ENCODE measurements around the gene MED6.
A peak's percentile ranks its signal among the peaks of the same experiment; 100 is the strongest.

MED6 gene, protein sequence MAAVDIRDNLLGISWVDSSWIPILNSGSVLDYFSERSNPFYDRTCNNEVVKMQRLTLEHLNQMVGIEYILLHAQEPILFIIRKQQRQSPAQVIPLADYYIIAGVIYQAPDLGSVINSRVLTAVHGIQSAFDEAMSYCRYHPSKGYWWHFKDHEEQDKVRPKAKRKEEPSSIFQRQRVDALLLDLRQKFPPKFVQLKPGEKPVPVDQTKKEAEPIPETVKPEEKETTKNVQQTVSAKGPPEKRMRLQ

DNA sequence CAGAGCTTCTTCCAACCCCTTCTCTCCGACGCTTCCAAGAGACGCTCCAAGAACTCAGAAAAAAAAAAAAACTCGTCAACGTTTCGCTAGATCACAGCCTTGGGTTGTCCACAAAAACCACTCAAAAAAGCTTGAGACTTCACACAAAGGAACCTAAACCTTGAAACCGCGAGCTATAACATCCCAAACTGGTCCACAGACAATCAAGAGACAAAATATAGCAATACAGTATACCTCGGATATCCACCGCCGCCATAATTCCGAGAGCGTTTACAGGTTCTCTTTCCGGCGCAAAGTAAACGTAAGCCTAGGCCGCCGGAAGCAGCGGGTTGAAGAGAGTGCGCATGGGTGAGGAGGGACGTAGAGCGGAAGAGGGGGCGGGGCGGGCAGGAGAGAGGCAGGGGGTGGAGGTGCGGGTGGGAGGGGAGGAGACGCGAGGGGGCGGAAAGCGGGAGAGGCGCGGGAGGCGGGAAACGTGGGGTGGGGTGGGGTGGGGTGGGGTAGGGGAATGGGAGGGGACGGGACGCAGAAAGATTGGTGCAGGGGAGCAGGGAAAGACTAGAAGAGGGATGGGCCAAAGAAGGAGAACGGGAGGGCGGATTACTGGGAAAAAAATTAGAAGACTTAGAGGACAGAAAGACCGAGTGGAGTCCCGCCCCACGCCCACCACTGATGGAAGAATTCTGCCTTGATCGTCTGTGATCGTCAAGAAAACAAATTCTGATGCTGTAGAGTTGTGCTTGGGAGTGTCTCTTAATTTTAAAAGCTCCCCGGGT, at the start of gene MED6:
Gene MED6, minus strand, starts transcription at position 274 of the 776 bp plus-strand sequence. Its CDS starts 18 bp downstream, at position 256.
- peak; percentile 89 to 90 for DNase-seq

DNA sequence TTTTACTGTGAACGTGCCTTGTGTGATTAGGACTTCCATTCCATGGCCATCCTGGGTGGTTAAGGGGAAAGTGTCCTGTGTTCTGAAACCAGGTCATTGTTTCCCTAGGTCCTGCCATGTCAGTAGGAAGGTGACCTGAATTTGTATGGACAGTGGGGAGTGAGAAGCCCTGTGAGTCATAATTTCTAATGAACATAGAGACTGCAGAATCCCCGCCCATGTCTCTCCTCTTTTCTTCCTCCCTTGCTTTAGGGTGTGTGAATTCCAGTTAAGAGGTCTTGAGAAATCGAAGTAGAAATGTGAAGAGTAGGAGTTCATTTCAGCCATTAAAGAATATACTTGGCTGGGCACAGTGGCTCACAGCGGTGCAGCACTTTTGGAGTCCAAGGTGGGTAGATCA, 49.3 kb upstream of the MED6 start:
- no peak for DNase-seq

DNA sequence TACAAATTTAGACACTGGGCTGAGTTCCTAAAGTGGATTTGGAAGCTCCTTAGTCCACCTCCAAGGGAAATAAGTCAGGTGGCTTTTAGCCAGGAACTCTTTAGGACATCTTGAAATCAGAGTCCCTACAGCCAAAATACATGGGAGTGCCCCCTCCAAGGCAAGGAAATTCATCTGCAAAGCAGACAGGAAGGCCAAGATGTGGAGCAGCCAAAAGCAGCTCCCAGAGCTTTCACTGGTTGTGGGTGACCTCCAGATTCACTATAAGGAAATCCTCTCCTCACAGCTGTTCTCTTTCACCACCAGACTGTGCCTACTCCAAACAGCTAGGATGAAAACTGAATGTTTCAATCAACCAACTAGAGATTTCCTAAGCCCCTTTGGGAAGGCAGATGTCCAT, 47.9 kb upstream of the MED6 start:
- no peak for DNase-seq

DNA sequence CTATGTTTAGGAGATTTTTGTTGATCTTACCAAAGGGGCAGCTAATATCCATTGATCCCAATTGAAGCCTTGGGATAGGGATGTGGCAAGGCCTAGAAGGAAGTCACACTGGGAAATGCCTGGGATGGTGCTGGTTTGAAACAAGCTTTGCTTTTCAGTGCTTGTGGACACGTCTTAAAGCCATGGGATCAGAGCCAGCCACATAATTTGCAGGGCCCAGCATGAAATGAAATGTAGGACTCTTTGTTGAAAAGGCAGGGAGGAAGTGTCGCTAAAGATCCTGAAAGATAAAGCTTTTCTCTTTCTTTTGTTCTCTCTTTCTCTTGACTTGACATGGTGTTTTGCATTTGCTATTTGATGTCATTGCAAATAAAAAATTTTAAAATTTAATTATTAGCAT, 46.2 kb upstream of the MED6 start:
- no peak for DNase-seq

DNA sequence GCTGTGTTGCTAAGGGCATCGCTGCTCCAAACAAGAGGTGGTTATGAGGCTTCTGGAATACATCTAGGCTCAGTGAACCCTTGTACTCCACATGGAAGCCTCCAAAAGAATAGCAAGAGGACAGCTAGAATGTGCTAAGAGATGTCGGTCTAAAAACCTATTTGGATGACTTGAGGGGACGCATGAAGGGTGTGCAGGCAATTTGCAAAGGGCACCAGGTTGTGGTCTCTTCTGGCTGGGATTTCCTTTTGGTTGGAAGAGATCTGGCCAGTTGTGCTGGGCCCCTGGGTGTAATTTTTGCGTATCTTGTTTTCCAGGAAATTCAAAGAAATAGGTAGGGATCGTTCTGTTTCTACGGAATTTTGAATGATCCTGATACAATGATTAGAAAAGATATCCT, 45.4 kb upstream of the MED6 start:
- DNase-seq: no peak

DNA sequence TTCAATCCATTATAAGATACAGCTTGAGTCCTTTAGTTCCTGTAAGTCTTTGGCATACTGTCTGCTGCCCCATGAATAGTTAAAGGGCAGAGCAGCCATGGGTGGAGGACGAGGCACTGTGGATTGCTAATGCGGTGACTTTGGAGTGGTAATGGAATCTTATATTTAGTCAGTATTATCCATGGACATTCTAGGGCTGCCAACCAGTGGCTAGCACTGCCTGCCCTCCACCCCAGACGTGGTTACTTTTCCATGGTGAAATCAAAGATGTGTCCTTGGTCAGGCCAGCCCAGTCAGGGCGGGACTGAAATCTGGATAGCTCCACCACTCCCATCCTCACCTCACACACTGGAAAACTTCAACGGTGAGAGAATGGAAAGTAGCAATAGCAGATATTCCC, 43.5 kb upstream of the MED6 start:
- DNase-seq: no peak

DNA sequence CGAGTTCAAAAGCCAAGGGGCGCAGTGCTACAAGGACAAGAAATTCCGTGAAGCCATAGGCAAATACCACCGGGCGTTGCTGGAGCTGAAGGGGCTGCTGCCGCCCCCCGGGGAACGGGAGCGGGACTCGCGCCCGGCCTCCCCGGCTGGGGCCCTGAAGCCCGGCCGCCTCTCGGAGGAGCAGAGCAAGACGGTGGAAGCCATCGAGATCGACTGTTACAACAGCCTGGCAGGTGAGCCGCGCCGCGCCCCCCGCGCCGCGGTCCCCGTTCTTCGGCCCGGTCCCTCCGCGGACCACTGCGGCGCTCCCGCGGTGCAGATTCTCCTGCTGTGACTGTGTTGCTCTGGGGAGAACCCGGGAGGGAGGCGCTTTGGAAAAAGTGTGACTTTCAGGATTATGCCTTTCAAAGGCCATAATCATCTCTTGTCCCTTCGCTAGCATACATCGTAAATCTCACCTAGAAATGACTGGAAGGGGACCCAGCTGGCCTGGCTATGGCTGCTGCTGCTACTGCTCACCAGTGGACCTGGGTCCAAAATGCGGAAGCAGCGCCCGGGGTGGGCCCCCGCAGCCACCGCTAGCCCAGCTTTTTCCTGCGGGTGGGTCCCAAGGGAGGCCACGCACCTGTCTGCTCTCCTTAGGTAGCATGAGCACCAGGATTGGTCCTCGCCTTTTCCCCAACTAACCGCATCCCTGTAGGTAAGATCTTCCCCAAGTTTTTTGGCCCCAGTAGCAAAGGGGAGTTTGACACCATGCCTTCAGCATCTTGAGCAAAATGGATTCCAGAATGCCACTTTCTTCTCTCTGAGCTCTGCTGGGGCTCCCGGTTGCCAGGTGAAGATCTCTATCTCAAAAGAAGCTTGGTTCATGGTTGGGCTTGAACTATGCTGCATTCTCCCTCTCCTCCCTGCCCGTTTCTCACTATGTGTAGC, 42.1 kb upstream of the MED6 start:
- DNase-seq: no peak

DNA sequence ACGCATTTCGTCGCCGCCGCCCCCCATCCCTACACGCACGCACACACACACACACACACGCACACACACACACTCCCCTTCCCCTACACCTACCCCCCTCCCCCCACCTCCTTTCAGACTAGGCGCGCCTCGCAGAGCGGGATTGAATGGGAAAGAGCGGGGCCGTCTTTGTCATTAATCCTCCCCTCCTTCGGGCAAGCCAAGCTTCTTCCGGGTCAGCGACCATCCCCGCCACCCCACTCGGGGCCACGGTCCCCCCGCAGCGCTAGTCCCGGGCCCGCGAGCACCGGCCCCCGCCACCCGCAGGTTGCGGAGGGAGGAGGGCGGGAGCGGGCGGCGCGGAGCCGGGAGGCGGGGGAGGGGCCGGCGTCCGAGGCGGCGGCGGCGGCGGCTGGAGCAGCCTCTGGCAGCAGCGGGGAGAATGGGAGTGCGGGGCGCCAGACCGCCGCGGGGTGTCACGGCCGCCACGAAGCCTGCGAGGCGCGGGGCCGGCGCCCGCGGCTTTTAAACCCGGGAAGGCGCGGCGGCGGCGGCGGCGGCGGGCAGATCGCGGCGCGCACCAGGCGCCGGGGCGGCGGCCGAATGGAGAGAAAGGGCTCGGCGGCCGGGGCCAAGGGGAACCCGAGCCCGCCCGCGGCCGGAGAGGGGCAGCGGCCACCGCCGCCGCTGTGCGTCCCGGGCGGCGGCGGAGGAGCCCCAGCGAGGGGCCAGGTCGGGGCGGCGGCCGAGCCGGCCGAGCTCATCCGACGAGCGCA, 41.3 kb upstream of the MED6 start, which contains the start of gene TTC9:
Gene TTC9, plus strand, starts transcription at position 369 of the 755 bp plus-strand sequence. Its CDS starts 214 bp downstream, at position 583.
- DNase-seq: no peak

DNA sequence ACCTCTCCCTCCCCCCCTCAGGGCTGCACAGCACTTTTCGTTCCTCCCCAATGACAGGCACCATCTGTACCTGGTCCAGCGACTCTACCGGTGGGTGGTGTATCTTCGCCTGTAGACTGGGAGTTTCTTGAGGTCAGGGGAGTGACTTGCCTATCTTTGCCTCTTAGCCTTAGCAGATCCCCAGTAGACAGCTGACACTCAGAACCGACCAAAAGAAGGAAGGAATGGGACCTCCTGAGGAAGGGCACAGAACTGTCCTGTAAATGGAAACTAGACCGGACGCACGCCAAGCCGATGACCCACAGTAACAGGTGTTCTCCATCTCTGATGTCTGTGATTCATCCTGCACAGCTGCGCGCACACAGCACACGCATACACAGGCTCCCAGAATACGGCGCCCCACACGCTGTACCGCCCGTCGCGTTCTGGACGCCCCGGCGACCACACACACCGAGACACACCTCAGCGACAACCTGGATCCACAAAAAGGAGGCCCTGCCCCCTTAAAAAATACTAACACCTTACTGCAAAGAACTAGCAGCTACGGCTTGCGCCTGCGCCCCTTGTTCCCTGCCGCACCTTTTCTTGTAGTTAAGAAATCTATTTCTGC, 40.6 kb upstream of the MED6 start:
- no peak for DNase-seq

DNA sequence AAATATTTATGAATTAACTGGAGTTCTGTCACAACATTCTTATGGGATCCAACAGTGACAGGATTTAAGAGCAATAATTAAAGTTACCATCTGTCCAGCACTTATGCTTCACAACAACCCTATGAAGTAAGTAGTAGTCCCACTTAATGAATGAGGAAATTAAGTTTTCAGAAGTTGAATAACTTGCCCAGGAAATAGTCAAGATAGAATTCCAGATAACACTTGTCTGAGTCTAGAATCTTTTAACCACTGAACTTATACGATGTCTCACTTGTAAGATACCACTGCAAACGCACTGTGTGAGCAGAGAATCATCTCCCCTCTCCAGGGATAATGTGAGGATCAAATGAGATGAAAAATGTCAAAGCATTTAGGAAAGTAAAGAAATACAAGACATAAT, 38.0 kb upstream of the MED6 start:
- DNase-seq: no peak

DNA sequence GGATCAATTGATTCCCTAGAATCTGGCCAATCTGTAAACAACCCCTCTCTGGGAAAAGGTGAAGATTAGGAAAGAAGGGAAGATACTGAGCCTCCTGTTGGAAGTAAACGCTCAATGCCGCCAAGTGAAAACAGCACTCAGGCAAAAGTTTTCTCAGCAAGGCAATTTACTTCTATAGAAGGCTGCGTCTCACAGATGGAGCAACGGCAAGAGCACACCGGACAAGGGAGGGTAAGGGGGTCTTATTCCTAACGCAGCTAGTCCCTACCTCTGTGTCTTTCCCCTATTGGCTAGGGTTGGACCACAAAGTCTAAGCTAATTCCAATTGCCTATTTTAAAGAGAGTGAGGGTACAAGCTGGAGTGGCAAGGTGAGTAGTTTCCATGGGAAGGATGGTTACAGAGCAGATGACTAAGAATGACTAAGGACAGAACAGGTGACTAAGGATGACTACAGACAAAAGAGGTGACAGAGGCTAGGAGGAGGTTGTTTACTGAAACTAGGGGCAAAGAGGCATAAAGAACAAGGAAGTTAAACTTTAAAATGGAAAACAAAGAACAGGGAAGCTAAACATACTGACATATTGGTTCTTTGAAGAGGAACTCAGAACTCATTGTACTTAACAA, 35.6 kb upstream of the MED6 start:
- no peak for DNase-seq

DNA sequence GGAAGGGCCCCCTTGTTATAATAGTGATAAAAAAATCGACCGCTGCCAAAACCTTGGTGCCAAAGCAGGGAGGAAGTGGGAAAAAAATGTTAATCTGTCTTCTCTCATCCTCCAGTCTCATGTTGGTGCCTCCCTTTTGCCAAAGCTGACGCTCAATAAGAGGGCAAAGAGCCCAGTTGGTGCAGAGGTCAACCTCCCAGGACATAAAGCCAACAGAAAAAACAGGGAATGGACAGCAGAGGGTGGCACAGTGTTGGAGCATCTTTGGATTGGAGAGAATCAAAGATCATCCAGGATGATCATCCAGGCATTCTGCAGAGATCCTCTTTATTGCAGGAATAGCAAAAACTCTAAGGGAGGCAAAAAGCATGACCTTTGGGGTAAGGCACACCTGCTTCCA, 31.5 kb upstream of the MED6 start:
- DNase-seq: no peak

DNA sequence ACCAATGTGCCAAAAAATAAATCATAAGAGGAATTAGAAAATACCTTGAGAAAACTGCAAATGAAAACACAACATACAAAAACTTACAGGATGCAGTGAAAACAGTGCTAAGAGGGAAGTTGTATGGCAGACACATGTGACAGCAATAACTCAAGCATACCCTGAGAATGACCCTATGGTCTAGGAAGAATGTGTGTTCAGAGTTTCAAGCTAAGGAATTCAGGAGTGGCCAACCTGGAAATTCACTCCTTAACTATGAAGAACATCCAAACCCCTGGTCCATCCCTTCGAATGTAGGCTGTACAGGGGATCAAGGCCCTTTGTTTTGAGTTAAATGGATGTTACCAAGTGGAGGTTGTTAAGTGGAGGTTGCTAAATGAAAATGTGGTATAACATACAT, 24.5 kb upstream of the MED6 start:
- no peak for DNase-seq

DNA sequence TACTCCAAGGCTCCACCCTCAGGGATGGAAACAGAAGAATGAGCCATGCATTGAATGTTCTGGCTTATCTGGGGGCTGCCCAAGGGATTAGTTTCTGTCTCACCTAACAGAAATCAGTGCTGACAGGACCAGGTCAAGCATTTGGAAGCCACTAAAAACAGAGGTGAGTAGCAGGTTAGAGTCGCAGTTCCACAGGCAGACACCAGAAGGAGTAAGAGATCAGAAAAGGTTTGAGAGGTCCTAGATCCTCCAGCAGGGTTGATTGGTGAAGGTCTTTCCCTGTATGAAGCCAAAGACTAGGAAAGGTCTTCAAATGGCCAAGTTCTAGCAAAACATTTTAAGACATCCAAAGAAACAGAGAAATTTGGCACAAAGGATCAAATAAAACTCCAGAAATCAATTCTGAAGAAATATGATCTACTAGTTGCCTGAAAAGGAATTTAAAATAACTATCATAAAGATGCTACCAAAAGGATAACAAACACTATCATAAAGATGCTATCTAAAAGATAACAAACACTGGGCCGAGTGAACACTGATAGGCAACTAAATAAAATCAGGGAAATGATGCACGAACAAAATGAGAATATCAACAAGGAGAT, 21.8 kb upstream of the MED6 start:
- peak; percentile 61 to 66 for DNase-seq

DNA sequence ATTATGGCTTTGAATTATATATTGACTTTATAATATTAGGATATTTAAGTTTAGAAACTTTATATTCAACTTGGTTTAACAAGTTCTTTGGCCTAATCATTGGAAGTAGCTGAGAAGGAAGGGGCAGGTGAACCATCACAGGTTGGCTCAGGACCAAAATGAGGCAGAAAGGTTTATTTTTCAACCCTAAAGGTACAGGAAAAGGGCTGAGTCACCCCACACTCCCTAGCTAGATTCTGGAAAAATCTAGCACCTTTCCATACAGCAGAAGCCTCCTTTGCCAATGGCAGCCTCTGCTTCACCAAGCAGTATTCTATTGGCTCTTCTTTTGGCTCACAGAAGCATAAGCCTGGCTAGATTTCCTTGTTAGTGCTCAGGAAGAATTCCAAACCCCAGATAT, 19.3 kb upstream of the MED6 start:
- DNase-seq: no peak

DNA sequence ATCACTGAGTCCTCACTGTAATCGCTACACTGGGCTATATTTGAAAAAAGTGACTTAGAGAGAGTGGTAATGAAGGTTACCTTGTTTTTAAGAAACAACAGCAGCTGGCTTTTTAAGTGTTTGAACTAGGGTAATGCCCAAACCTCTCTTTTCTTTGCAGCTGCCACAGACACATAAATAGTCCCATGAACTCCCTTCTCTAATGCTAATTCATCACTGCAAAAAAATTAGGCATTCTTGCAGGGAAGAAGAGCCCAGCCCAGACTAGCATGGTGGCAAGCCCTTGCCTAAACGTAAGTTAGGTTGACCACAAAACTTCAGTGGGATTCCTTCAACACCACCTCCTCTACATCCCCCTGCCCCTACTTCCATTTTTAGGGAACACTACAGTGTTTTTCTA, 17.9 kb upstream of the MED6 start:
- DNase-seq: no peak

DNA sequence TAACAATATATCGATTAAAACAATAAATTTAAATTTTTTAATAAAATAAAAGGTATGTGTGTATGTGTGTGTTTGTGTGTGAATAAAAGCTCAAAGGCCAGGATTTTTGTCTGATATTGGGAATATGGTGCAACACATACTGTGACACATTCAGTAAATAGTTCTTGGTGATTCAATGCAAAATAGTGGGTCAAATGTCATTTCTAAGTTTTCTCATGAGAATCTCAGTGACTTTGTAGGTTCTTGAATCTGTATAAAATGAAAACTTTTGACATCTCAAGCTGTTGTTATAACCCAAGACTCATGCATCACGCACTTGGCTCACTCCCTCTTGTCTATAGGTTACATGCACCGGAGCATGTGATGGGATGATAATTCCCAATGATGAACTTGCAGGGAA, 16.2 kb upstream of the MED6 start:
- no peak for DNase-seq

DNA sequence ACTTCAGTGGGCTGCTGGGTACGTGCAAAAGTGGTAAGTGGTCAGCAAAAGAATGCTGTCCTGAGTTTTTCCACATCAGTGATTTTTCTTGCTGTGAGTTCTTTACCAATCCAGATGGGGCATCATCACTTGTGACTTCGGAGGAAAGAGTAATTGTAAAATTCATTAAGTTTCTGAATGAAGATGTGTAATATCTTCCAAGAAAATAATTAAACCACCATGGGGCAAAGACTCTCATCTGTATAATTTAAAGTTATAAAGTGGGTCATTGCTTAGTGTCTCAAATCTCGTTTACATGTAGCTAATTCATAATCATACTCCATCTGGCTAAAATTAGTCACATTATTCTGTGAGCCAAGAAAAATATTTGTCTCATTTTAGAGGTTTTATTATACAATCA, 10.8 kb upstream of the MED6 start:
- DNase-seq: no peak

DNA sequence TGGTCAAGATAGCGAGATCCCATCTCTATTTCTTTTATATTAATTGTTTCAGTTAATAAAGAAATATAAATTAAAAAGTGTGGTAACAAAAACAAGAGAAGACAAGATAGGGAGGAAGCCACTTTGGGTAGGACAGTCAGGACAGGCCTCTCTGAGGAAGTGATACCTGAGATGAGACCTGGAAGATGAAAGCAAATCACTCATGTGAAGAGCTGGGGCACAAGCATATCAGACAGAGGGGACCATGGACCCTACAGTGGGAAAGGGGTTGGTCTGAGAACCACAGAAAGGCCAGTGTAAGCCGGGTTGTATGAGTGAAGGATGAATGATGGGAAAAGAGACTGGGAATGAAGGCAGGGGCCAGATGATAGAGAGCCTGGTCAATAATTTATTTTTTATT, 1.8 kb upstream of the MED6 start:
- no peak for DNase-seq

DNA sequence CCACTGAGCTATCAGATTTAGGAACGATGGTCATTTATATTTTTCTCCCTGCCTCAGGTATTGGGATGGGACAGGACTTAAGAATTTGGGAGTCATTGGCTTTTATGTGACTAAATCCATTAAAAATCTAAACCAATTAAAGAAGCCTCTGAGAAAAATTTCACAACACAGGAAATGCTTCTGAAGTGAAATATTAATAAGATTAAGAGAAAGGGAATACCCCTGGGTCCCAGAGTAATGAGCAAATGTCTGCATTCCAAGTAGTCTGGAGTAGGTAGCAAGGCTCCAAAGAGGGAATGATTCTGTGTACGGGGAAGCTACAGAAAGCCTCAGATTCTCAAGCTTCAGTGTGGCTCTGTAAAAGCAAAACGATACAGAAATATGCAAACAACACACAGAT, 707 bp upstream of the MED6 start:
- no peak for DNase-seq

DNA sequence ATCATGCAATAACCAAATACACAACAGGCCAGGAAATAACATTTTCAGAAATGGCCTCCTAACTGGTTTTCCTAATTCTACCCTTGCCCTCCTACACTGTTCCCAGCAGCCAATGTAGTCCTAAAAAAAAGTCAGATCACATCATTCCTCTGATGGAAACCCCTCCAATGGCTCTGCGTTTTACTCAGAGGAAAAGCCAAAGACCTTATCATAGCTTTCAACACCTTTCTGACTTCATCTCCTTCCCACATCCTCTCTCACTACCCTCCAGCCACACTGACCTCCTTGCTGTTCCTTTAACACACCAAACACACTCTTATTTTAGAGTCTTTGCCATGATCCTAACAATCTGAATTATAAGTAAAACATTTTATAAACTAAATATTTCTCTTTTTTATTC, 1.1 kb downstream of the MED6 start:
- no peak for DNase-seq
